Pons (tissue), 1 donor: ENCODE measurements around the gene SLC43A1.
"Not testable (repeated sequence)": the region's sequence is repeated elsewhere in the genome, so short reads cannot be mapped to it uniquely, and the experiment has no call there.

Experiments
- DNase-seq: peaks from one replicate; pipeline ENCODE4 v3.0.0-alpha.2; 2016; ENCODE audit warnings: low spot score

Gene SLC43A1

GRCh38 chr11:57515332-57516060 lies at the start of gene SLC43A1:
TSS of gene SLC43A1 (minus strand) at chr11:57515702. CDS start at chr11:57514111, 1,591 bp downstream.
- DNase-seq, result no peak

GRCh38 chr11:57562596-57562995 lies 47.1 kb upstream of the SLC43A1 start:
- no peak for DNase-seq

- DNase-seq, result no peak
Measured at GRCh38 chr11:57560146-57560545, 44.6 kb upstream of the SLC43A1 start.

GRCh38 chr11:57556041-57556440 lies 40.5 kb upstream of the SLC43A1 start:
- DNase-seq, result no peak

GRCh38 chr11:57555393-57555792 lies 39.9 kb upstream of the SLC43A1 start:
- no peak for DNase-seq

- DNase-seq, result no peak
Measured at GRCh38 chr11:57552479-57552878, 37.0 kb upstream of the SLC43A1 start.

- no peak for DNase-seq
Measured at GRCh38 chr11:57551941-57552340, 36.4 kb upstream of the SLC43A1 start.

GRCh38 chr11:57549983-57550382 lies 34.5 kb upstream of the SLC43A1 start:
- no peak for DNase-seq

GRCh38 chr11:57547854-57548377 lies 32.4 kb upstream of the SLC43A1 start:
- DNase-seq, result peak; percentile 9

GRCh38 chr11:57546869-57547475 lies 31.5 kb upstream of the SLC43A1 start:
- DNase-seq, result no peak

GRCh38 chr11:57546451-57546850 lies 30.9 kb upstream of the SLC43A1 start:
- DNase-seq, result no peak

- no peak for DNase-seq
Measured at GRCh38 chr11:57545883-57546282, 30.4 kb upstream of the SLC43A1 start.

- DNase-seq, result no peak
Measured at GRCh38 chr11:57544566-57544965, 29.1 kb upstream of the SLC43A1 start.

- DNase-seq, result no peak
Measured at GRCh38 chr11:57543593-57543992, 28.1 kb upstream of the SLC43A1 start.

- DNase-seq, result no peak
Measured at GRCh38 chr11:57542582-57542981, 27.1 kb upstream of the SLC43A1 start.

- no peak for DNase-seq
Measured at GRCh38 chr11:57541169-57541568, 25.7 kb upstream of the SLC43A1 start.

GRCh38 chr11:57539342-57539741 lies 23.8 kb upstream of the SLC43A1 start:
- no peak for DNase-seq

- no peak for DNase-seq
Measured at GRCh38 chr11:57536947-57537619, 21.6 kb upstream of the SLC43A1 start, which contains the start of gene SMTNL1. TSS of gene SMTNL1 (plus strand) at chr11:57537595. CDS start at chr11:57542643, 5,048 bp downstream.

GRCh38 chr11:57534449-57534848 lies 18.9 kb upstream of the SLC43A1 start:
- DNase-seq, result not testable (repeated sequence)

- peak; percentile 98 for DNase-seq
Measured at GRCh38 chr11:57530596-57531507, 15.3 kb upstream of the SLC43A1 start, which contains the start of gene TIMM10. TSS of gene TIMM10 (minus strand) at chr11:57530754. CDS start at chr11:57530189, 565 bp downstream.

- DNase-seq, result no peak
Measured at GRCh38 chr11:57530215-57530595, 14.7 kb upstream of the SLC43A1 start.

GRCh38 chr11:57529012-57529411 lies 13.5 kb upstream of the SLC43A1 start:
- DNase-seq, result no peak
